Kidney (tissue), 14 donors: ENCODE measurements around the gene TEX35. TPM values are rescaled to one million over a fixed set of nuclear protein-coding genes. Genes with fewer than 3 reads are reported as not detected.
"Not testable (repeated sequence)": the region's sequence is repeated elsewhere in the genome, so short reads cannot be mapped to it uniquely, and the experiment has no call there.

Experiments
- DNase-seq, 5 donors: peaks; one replicate each; pipeline ENCODE4 v3.0.0-alpha.2; 2013 to 2020
- FAIRE-seq: peaks from 2 replicates; lab custom pipeline; 2012; peaks lifted over from hg19 to GRCh38; lab: Jason Lieb, UNC
- H3K27ac ChIP-seq, 2 donors: one replicate each; pipeline ENCODE4 v1.7.0; 2013; ENCODE audit warnings: low read depth in 2 of 2, low read length in 2 of 2, inconsistent platforms in 1 of 2
- H3K27me3 ChIP-seq: one replicate; pipeline ENCODE4 v1.7.1; 2013; ENCODE audit warnings: low read length, inconsistent platforms; ENCODE audit not compliant: control insufficient read depth, insufficient read depth
- H3K36me3 ChIP-seq, 3 donors: one replicate each; pipeline versions ENCODE4 v1.7.0 to v1.7.1; 2013; ENCODE audit warnings: low read length in 3 of 3, control low read depth in 1 of 3, inconsistent platforms in 1 of 3; ENCODE audit not compliant: insufficient read depth in 3 of 3, control insufficient read depth in 2 of 3
- H3K4me1 ChIP-seq, 3 donors: one replicate each; pipeline versions ENCODE4 v1.7.0 to v1.7.1; 2013; ENCODE audit warnings: low read length in 3 of 3, inconsistent platforms in 1 of 3, low read depth in 1 of 3; ENCODE audit not compliant: control insufficient read depth in 2 of 3, insufficient read depth in 2 of 3
- H3K4me3 ChIP-seq, 3 donors: one replicate each; pipeline versions ENCODE4 v1.7.0 to v1.8.1; 2013; ENCODE audit warnings: low read length in 3 of 3, control low read depth in 1 of 3, inconsistent platforms in 1 of 3
- H3K9ac ChIP-seq, 3 donors: one replicate each; pipeline versions ENCODE4 v1.7.0 to v1.7.1; 2013; ENCODE audit warnings: low read length in 3 of 3, control low read depth in 1 of 3, inconsistent platforms in 1 of 3
- H3K9me3 ChIP-seq, 3 donors: one replicate each; pipeline versions ENCODE4 v1.7.0 to v1.7.1; 2013; ENCODE audit warnings: low read length in 3 of 3, control low read depth in 1 of 3, inconsistent platforms in 1 of 3; ENCODE audit not compliant: control insufficient read depth in 2 of 3, insufficient read depth in 1 of 3
- intact Hi-C: fragments of 100-400 bp; cut with DNase I; formaldehyde crosslinking; loops from one replicate; pipeline ENCODE4 v1.11.1; 2022
- polyA plus RNA-seq: library from polyadenylated mRNA; stranded (reverse); fragments of 350-450 nt; fragmentation: Illumina TruSeq; extraction: RNeasy Lipid Tissue Mini Kit (QIAGEN cat#74804); gene quantifications from one replicate; pipeline ENCODE4 v1.2.3, GENCODE V29; 2014; ENCODE audit warnings: low read depth, low replicate concordance; ENCODE audit not compliant: insufficient read depth
- total RNA-seq: library from RNA; stranded (reverse); fragmentation: NEBNext Ultra II Directional; extraction: Animal tissue kit (Norgen Biotek cat#: 25700); gene quantifications from one replicate; pipeline ENCODE4 v1.2.1, GENCODE V29; 2021
- TF ChIP-seq, protein P1 (sequence below): IDR thresholded peaks from 3 replicates; pipeline ENCODE4 v1.5.1; 2012; ENCODE audit warnings: mild to moderate bottlenecking, moderate library complexity, borderline replicate concordance; ENCODE audit not compliant: insufficient read depth; ENCODE audit errors: extremely low read depth
- donor health status: control.
- donor health status: control.
- donor health status: control.
- donor health status: control.
- donor health status: control.
- donor health status: DM: yes; HTN: yes; CAD: no.
- donor health status: Normal renal cell carcinoma (clear cell type).

The TEX35 gene
- total and polyA plus RNA-seq, 2 donors from 2014 or later, result not detected

DNA sequence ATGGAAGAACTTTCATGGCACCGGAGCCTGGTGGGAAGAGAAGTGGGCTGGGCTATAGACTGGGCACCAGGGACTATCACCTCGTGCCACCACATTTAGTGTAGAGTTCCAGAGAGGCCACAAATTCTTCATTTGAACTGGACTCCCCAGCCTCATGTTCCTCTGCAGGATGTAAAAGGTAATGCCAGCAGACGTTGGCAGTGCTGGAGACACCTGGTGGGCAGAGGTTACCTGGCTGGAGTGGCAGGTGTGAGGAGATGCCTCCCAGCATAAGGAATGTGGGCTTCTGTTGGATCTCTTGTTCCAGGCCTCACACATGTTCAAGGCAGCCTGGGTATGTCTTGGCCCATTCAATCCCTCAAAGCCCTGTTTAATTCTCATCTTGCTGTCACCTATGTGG is 35.2 kb downstream of the TEX35 start:
- Histone ChIP-seq H3K9ac (no peak overlapping the region), H3K4me3 (no peak overlapping the region), H3K36me3 (no peaks in the 10 kb centered on the region), H3K4me1 (peaks cover 0 to 3% (median 0%) of the 10 kb centered on the region in 3 donors), H3K9me3 (no peaks in the 10 kb centered on the region), H3K27ac (no peak overlapping the region), H3K27me3 (no peaks in the 10 kb centered on the region)
- FAIRE-seq (no peak), DNase-seq (no peak)
- TF ChIP-seq, protein P1, sequence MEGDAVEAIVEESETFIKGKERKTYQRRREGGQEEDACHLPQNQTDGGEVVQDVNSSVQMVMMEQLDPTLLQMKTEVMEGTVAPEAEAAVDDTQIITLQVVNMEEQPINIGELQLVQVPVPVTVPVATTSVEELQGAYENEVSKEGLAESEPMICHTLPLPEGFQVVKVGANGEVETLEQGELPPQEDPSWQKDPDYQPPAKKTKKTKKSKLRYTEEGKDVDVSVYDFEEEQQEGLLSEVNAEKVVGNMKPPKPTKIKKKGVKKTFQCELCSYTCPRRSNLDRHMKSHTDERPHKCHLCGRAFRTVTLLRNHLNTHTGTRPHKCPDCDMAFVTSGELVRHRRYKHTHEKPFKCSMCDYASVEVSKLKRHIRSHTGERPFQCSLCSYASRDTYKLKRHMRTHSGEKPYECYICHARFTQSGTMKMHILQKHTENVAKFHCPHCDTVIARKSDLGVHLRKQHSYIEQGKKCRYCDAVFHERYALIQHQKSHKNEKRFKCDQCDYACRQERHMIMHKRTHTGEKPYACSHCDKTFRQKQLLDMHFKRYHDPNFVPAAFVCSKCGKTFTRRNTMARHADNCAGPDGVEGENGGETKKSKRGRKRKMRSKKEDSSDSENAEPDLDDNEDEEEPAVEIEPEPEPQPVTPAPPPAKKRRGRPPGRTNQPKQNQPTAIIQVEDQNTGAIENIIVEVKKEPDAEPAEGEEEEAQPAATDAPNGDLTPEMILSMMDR, result no peak
- intact Hi-C loops, result no loop called here

DNA sequence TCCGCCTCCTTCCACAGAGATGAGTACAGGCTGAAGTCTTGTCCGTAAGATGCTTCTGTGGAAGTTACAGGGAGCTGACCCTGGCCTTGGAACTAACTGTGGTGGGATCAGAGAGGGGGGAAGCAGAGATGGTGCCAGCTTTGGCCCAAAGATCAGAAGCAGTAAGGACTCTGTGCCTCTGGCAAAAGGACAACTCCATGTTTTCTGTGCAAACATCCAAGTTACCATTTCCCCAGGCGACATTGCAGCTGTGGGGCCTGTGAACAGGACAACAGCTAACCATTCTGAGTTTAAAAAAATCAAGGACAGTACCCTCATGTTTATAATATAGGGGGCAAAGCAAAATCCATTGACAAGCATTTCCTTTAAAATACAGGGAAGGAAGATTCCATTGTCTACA is 38.4 kb downstream of the TEX35 start:
- Histone ChIP-seq H3K4me3 (no peak overlapping the region), H3K4me1 (no peaks in the 10 kb centered on the region), H3K27me3 (no peaks in the 10 kb centered on the region), H3K36me3 (no peaks in the 10 kb centered on the region), H3K9ac (no peak overlapping the region), H3K27ac (no peak overlapping the region), H3K9me3 (no peaks in the 10 kb centered on the region)
- FAIRE-seq (no peak), DNase-seq (no peak)
- TF ChIP-seq, protein P1, result no peak
- intact Hi-C loops, result no loop called here

- intact Hi-C loops, result no loop called here
- TF ChIP-seq, protein P1, result no peak
- Histone ChIP-seq H3K4me1 (no peaks in the 10 kb centered on the region), H3K9me3 (no peaks in the 10 kb centered on the region), H3K4me3 (no peak overlapping the region), H3K27ac (no peak overlapping the region), H3K27me3 (no peaks in the 10 kb centered on the region), H3K36me3 (no peaks in the 10 kb centered on the region), H3K9ac (no peak overlapping the region)
- DNase-seq, result no peak
- no peak for FAIRE-seq
Measured at GRCh38 chr1:178551940-178552339, 39.0 kb downstream of the TEX35 start.

DNA sequence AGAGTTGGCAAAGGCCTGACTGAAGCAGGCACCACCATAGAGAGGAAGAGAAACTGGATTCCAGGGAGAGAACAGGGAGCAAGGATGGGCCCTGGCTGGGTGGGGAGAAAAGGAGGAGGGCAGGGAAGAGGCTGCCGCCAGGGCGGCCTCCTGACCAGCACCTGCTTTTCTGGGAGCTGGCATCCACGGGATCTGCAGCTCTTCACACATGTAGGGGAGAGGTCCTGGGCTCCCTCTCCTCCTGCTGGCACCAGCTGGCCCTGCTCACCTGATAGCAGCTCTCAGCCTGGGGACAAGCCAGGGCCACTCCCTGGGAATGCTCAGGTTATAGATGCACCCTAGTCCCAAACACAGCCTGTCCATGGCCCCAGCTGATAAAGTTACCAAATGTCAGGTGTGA is 39.9 kb downstream of the TEX35 start:
- Histone ChIP-seq H3K36me3 (no peaks in the 10 kb centered on the region), H3K27me3 (no peaks in the 10 kb centered on the region), H3K9me3 (no peaks in the 10 kb centered on the region), H3K4me1 (no peaks in the 10 kb centered on the region), H3K27ac (no peak overlapping the region), H3K4me3 (no peak overlapping the region), H3K9ac (no peak overlapping the region)
- FAIRE-seq (no peak), DNase-seq (no peak)
- TF ChIP-seq, protein P1, result no peak
- intact Hi-C loops, result no loop called here

- H3K27ac ChIP-seq, FAIRE-seq, H3K36me3 ChIP-seq, intact Hi-C loops, DNase-seq, H3K27me3 ChIP-seq, H3K9ac ChIP-seq, H3K4me1 ChIP-seq, H3K4me3 ChIP-seq, H3K9me3 ChIP-seq: not testable (repeated sequence)
Measured at GRCh38 chr1:178554351-178554750, 41.4 kb downstream of the TEX35 start.

- intact Hi-C loops, FAIRE-seq, H3K36me3 ChIP-seq, H3K4me1 ChIP-seq, H3K27ac ChIP-seq, H3K9ac ChIP-seq, H3K9me3 ChIP-seq, DNase-seq, H3K4me3 ChIP-seq, H3K27me3 ChIP-seq: not testable (repeated sequence)
Measured at GRCh38 chr1:178555613-178556012, 42.7 kb downstream of the TEX35 start.
